ENCODE data around the gene AGPS. TPM values are rescaled to one million over a fixed set of nuclear protein-coding genes. Genes with fewer than 3 reads are reported as not detected.

The AGPS gene
- total and polyA plus RNA-seq, 9 of the 15 experiments (the other 6 are each of a cell fraction or from before 2014, with no cell fraction given), result 15.5 to 211 (median 63.1) TPM

- FAIRE-seq (no peak), ATAC-seq (peak; percentile 65), DNase-seq (ENCODE audit: extremely low read depth in 1 of 4, low spot score in 3 of 4) (no peak)
- in situ Hi-C loops (cut with MboI) (no loop called here), intact Hi-C loops (cut with micrococcal nuclease) (no loop called here)
- no peaks in the 10 kb centered on the region for H3K4me1 ChIP-seq (replicated peaks in 1 of 2; ENCODE audit: control insufficient read depth in 2 of 2, insufficient read depth in 2 of 2, low read length in 2 of 2)
- ChIA-PET CTCF (ENCODE audit: low intra/inter-chr PET ratio) (no interaction called here), POLR2A (interaction anchor here (0.7 to 1.0 kb wide), 2 partner anchors 8 to 10 kb away, joined by 3 to 4 read pairs; no protein-coding TSS in a partner anchor)
- BruUV-seq (replicated peaks), result no TSS peak
- H3K4me2 ChIP-seq (ENCODE audit: insufficient read depth, low read length), result no peak overlapping the region
- no peaks in the 10 kb centered on the region; the same call in 1 of the 2 replicates for H3K9me3 ChIP-seq (replicated peaks; ENCODE audit: control insufficient read depth, insufficient read depth, low read depth, low read length)
- no peaks in the 10 kb centered on the region for H3K9me1 ChIP-seq (ENCODE audit: control insufficient read depth, insufficient read depth, low read length)
- 25% methylated on average over 4 of the region's 4 CpGs for WGBS (ENCODE audit: insufficient coverage, low coverage, missing lambda C conversion rate)
- H3K4me3 ChIP-seq, result no peak overlapping the region
- H3K79me2 ChIP-seq (ENCODE audit: control insufficient read depth, insufficient read depth, low read length), result no peaks in the 10 kb centered on the region
- no peaks in the 10 kb centered on the region for H3K27me3 ChIP-seq (ENCODE audit: control insufficient read depth in 2 of 2, insufficient read depth in 2 of 2, low read length in 2 of 2)
- no peak overlapping the region for H2AFZ ChIP-seq (ENCODE audit: low read depth, low read length)
- TF ChIP-seq ZBTB9 (CRISPR knock-in tag; IDR thresholded peaks at IDR 0.05), result 0 out of 2 replicates have a peak, but pooled peaks have one; percentile 25
- TF ChIP-seq, protein P1, sequence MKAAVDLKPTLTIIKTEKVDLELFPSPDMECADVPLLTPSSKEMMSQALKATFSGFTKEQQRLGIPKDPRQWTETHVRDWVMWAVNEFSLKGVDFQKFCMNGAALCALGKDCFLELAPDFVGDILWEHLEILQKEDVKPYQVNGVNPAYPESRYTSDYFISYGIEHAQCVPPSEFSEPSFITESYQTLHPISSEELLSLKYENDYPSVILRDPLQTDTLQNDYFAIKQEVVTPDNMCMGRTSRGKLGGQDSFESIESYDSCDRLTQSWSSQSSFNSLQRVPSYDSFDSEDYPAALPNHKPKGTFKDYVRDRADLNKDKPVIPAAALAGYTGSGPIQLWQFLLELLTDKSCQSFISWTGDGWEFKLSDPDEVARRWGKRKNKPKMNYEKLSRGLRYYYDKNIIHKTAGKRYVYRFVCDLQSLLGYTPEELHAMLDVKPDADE (conservative IDR thresholded peaks at IDR 0.05; ENCODE audit: control insufficient read depth, low read depth, low read length), result no peak
- H3K27ac ChIP-seq (ENCODE audit: extremely low read depth, low read depth, low read length), result no peak overlapping the region
- no peaks in the 10 kb centered on the region for H4K20me1 ChIP-seq (replicated peaks; ENCODE audit: control insufficient read depth, insufficient read depth, low read length)
- no peak overlapping the region for H3K9ac ChIP-seq (ENCODE audit: insufficient read depth in 1 of 2, low read depth in 2 of 2, low read length in 2 of 2)
- H3K36me3 ChIP-seq (ENCODE audit: control insufficient read depth, insufficient read depth, low read length), result no peaks in the 10 kb centered on the region; the same call in 2 of the 3 replicates
Measured at GRCh38 chr2:177352441-177353186, 40.0 kb upstream of the AGPS start.
